GM18519 (cell line): ENCODE measurements around the gene PRPS1.

Experiments used
- ATAC-seq: cut with Tn5 transposase; IDR thresholded peaks from one replicate; pipeline ENCODE4 v1.9.1; 2021; ENCODE audit warnings: mild to moderate bottlenecking, moderate library complexity; ENCODE audit not compliant: unreplicated experiment, low FRiP score

PRPS1 gene

DNA sequence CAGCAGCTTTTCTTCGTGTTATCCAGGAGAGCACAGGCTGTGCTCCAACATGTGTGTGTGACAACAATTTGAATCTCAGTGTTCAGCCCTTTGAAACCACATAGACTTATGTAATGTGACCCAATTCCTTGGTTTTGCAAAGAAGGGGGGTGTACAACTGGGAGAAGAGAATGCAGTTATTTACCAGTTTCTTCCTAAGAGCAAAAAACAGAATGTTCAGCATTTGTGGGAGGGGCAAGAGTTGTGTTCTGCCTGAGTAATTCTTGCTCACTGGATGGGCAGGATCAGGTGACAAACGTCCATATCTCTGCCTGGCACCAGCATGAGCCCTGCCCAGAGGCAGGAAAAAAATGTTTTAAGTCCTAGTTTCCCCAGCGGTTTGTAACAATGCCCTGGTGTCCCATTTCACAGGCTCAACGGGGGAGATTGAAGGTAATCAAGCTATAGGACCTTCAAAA lies 72.0 kb downstream of the PRPS1 start:
- no peak for ATAC-seq
